B cell (primary cell): ENCODE measurements around the gene FAM3D.

Source experiments
- CTCF ChIP-seq: fragments of 200-600 bp; IDR thresholded peaks from one replicate; pipeline ENCODE4 v1.8.0; 2022; ENCODE audit warnings: antibody characterized with exemption, mild to moderate bottlenecking
- EZH2 ChIP-seq: IDR thresholded peaks from 2 replicates; pipeline ENCODE4 v1.6.1; 2012; ENCODE audit warnings: borderline replicate concordance, low read depth, mild to moderate bottlenecking, moderate library complexity, low read length; ENCODE audit not compliant: insufficient read depth, poor library complexity, severe bottlenecking

GRCh38 chr3:58630710-58631092, 35.9 kb downstream of the FAM3D start:
- TF ChIP-seq EZH2 (no peak), CTCF (no peak)
